Adipose tissue (tissue), 3 donors: Measurements from ENCODE around the gene UNG. TPM values are rescaled to one million over a fixed set of nuclear protein-coding genes. Genes with fewer than 3 reads are reported as not detected.
"Not testable (repeated sequence)": the region's sequence is repeated elsewhere in the genome, so short reads cannot be mapped to it uniquely, and the experiment has no call there.

ENCODE experiments used
- H3K27ac ChIP-seq: one replicate; pipeline ENCODE4 v1.5.1; 2013; ENCODE audit warnings: low read depth, low read length
- WGBS, 3 donors: extraction: QIAGEN DNeasy Blood & Tissue Kit; methylation state at CpG; one replicate each; pipeline ENCODE4 v1.1.7; 2013; 5-methylcytosine and 5-hydroxymethylcytosine counted together
- polyA plus RNA-seq, 3 donors: library from polyadenylated mRNA; stranded (reverse); fragments of 200-250 nt; gene quantifications; one replicate each; pipeline ENCODE4 v1.2.3, GENCODE V29; 2013
- donor health status: healthy with polysubstance abuse.
- donor health status: Bipolar disorder and iron deficiency.
- donor health status: healthy.

The UNG gene
- polyA plus RNA-seq, 3 donors, result 12.0 to 28.6 (median 25.7) TPM

DNA sequence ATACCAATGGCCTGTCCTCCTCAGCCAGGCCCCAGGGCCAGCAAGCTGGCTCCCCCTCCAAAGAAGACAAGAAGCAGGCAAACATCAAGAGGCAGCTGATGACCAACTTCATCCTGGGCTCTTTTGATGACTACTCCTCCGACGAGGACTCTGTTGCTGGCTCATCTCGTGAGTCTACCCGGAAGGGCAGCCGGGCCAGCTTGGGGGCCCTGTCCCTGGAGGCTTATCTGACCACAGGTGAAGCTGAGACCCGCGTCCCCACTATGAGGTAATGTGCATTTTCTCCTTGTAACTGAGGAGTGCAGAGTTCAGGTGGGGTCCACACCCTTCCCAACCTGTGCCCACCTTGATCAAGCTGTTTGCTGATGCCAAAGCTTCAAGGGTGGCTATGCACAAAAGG, 42.4 kb downstream of the UNG start:
- WGBS, 3 donors, result 70 to 81% (median 77%) methylated on average over 7 of the region's 7 CpGs

DNA sequence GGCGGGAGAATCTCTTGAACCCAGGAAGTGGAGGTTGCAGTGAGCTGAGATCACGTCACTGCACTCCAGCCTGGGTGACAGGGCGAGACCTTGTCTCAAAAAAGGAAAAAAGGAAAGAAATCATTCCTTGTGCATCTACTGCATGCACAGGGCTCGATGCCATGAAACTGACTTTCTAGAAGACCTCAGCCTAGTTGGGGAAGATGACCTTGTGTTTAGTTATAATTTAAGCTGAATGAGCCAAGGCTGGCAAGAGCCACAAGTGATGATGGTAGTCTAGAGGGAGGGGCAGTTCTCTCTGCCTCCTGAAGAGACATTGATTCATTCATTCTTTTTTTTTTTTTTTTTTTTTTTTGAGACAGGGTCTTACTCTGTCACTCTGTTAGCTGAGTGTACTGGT, 43.2 kb downstream of the UNG start:
- 43 to 86% (median 73%) methylated on average over 4 of the region's 4 CpGs for WGBS, 3 donors

More for the DNA sequence above, 42.4 kb downstream of the UNG start:
- H3K27ac ChIP-seq, result no peak overlapping the region

DNA sequence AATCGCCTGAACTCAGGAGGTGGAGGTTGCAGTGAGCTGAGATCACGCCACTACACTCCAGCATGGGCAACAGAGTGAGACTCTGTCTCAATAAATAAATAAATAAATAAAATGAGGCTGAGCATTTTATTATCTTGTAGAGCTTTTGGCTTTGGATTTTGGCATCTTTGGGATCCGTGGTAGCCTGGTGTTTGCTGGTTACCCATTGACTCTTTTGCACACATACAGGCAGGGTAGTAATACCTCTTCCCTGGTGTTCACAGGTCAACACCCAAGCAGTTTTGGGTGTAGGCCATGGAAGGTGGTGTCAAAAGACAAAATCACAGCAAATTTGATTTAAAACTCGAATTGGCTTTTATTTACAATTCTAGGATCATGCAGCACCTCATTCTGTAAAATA, 46.8 kb downstream of the UNG start:
- H3K27ac ChIP-seq, result no peak overlapping the region

More for the DNA sequence above, 43.2 kb downstream of the UNG start:
- H3K27ac ChIP-seq, result no peak overlapping the region

DNA sequence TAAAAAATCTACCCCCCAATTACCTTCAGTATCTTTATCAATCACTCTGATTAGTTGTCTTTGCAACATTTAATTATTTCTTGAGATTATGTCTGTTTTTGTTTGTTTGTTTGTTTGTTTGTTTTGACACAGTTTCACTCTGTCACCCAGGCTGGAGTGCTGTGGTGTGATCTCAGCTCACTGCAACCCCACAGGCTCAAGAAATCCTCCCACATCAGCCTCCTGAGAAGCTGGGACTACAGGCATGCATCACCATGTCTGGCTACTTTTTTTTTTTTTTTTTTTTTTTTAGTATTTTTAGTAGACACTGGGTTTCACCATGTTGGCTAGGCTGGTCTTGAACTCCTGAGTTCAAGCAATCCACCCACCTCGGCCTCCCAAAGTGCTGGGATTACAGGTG, 49.7 kb downstream of the UNG start:
- H3K27ac ChIP-seq, result not testable (repeated sequence)
- WGBS, 3 donors, result 75 to 92% (median 86%) methylated on average over 1 of the region's 1 CpG

More for the DNA sequence above, 46.8 kb downstream of the UNG start:
- 45 to 63% (median 53%) methylated on average over 4 of the region's 4 CpGs for WGBS, 3 donors

DNA sequence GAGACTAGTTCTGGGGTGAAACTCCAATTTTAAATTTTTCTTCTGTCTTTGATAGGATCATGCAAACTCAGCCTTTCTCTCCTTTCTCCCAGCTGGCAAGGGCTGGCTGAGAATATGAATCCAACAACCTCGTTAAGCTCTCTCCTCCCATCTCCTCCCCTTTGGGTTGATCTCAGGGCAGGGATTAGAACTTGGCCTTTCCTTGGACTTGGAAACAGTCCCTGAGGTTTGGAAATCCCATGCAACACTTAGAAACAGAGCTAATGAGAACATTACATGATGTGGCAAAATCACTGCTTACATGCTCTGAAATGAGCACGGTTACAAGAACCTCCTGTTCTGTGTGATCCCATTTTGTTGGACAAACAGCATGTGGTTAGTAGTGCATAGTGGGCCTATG, 50.6 kb downstream of the UNG start:
- H3K27ac ChIP-seq, result no peak overlapping the region
- 36 to 43% (median 42%) methylated on average over 2 of the region's 2 CpGs for WGBS, 3 donors

DNA sequence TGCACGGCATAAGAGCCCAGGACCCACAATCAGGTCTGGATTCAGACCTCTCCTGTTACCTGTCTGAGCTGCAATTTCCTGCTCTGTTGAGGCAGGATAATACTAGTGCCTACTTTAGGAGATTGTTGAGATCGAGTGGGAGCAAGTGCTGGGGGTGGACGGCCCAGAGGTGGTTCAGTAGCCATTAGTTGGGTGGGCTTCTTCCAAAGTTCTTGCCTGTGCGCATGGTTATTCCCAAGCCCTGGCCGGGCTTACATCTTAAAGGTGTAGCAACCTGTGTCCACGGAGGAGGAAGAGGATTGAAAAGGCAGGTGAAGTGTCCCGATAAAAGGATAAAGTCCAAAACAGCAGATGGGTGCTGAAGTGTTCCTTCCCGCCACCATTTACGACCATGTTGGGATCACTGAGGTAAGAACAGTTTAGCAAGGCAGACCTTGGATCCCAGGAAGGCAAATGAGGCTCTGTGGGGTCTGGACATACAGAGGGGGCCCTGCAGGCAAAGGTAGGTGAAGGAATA, 52.8 kb downstream of the UNG start:
- 63 to 94% (median 90%) methylated on average over 9 of the region's 9 CpGs for WGBS, 3 donors
- H3K27ac ChIP-seq, result no peak overlapping the region

DNA sequence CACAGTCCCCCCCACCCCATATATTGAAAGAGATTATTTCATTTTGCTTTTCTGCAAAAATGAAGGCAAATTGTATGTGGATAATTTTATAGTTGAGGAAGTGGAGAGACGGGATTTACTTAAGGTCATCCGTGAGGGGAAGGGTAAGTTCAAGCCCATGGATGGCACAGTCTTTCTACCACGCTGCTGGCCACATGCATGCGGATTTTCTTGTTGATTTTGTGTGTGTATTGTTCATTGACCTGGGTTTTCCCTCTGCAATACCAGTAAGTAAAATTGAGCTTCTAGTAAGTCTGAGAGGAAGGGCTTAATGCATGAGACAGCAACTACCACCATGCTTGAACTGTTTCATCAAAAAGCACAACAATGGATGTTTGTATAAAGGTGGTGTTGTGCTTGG, 54.1 kb downstream of the UNG start:
- WGBS, 3 donors, result 87 to 93% (median 92%) methylated on average over 4 of the region's 4 CpGs
- H3K27ac ChIP-seq, result no peak overlapping the region

DNA sequence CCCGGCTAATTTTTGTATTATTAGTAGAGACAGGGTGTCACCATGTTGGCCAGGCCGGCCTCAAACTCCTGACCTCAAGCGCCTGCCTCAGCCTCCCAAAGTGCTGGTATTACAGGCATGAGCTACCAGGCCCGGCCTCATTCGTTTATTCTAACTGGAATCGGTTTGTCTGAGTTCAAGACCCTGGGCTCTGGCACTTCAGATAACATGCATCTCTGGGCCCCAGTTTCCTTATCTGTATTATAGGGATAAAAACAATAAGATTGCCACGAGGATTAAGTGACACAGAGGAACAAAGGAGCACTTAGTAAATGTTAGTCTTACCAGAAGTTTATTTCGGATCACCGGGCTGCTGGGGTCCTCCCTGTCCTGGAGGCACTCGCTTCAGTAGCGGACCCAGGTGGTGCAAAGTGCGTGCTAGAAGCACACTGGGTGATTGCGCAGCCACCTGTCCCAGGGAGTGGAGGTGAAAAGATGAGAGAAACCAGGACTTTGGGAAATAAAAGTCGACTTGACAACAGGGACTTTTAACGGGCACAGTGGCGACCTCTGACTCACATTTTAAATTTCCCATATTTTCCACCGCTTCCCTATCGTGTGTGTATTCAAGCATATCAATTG, 56.5 kb downstream of the UNG start:
- no peak overlapping the region for H3K27ac ChIP-seq
- 23 to 40% (median 29%) methylated on average over 18 of the region's 18 CpGs for WGBS, 3 donors

DNA sequence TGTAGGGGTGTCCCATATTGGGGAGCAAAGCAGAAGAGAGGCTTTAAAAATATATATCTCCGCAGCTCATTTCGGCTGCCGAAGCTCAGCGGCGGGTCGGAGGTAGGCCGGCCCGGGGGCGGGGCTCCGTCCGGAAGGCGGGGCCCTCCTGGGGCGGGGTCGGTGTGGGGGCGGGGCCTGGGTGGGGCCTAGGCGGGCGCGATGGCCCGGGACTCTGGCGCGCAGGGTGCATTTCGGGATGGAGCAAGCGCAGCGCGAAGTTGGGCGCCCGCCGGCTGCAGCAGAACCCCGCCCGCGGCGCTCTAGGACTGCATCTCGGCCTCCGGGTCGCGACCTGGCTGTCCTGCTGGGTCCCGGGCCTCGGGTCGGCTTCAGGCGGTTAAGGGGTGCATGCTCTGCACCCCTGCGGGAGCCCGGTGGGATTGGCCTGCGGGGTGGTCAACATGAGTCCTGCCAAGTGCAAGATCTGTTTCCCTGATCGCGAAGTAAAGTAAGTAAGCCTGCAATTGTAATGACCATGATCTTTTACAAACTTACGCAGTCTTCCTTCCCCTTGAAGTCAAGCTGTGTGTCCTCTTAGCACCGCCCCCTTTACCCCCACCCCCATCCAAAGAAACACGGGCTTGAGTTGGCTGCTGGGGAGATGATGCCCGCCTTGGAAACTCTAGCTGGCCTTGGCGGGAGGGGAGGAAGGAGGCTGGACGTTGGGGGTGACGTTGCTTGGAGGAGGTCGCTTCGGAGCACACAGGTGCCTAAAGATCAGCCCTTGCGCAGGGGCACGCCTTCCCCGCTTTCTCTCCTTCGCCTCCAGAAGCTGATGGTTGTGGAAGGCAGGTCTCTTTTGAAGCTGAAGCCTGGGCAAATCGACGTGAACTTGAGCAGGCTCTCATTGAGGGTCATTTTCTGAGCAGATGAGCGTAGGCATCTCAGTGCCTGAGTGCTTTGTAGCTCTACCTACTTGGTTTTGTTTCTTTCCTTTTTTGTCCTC, 57.3 kb downstream of the UNG start:
- WGBS, 3 donors, result 1 to 4% (median 1%) methylated on average over 60 to 61 of the region's 61 CpGs
- H3K27ac ChIP-seq, result no peak overlapping the region

DNA sequence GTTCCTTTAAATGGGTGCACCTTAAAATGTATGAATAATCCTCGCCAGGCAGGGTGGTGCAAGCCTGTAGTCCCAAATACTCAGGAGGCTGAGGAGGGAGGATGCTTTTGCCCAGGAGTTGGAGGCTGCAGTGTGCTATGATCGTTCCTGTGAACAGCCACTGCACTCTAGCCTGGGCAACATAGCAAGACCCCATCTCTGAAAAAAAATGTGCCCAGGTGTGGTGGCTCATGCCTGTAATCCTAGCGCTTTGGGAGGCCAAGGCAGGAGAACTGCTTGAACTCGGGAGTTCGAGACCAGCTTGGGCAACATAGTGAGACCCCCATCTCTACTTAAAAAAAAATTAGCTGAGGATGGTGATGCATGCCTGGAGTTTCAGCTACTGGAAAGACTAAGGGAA, 58.6 kb downstream of the UNG start:
- no peak overlapping the region for H3K27ac ChIP-seq
- 83 to 96% (median 89%) methylated on average over 5 of the region's 5 CpGs for WGBS, 3 donors

DNA sequence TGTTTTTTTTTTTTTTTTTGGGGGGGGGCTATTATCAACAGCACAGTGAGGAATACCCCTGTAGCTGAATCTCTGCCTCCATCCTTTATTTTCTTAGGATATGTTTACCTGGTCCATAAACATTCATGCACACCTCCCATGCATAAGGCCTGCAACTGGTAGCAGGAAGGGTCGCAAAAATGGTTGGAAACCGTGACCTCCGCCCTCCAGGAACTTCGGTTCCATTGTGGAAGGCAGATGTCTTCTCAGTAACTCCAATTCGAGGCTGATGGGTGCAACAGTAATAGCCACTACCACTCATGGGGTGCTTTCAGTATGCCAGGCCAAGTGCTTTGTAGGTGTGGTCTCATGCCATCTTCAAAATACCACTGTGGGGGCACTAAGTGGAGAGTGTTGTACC, 59.2 kb downstream of the UNG start:
- 75 to 90% (median 87%) methylated on average over 5 of the region's 5 CpGs for WGBS, 3 donors
- no peak overlapping the region for H3K27ac ChIP-seq

DNA sequence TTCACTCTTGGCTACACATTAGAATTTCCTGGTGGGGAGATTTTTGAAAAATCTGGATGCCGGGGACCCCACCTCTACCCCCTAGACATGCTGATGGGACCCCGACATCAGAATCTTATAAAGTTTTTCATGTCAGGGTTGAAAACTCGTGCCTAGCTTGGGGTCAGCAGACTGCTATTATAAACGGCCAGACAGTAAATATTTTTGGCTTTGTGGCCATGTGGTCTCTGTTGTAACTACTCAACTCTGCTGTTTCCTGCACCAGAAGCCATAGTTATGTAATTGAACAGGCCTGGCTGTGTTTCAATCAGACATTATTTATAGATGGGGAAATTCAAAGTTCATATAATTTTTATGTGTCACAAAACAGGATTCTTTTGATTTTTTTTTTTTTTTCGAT, 60.6 kb downstream of the UNG start:
- 17 to 48% (median 20%) methylated on average over 5 of the region's 5 CpGs for WGBS, 3 donors

DNA sequence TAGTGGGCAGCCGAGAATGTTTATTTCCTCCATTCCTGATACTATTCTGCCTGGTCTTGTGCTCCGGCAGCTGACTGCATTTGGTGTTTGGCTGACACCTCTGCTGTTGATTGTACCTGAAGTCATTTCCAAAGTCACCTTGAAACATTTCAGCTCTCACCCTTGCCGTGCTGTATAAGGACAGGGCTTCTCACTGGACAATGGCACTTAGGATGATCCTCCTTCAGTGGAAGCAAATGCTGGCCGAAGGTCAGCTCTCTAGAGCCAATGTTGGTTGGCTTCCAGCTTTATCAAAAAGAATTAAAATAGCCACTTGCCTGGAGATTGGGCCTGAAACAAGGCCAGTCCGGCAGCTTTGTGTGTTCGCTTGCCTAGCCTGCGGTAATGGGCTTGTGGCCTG, 63.0 kb downstream of the UNG start:
- no peak overlapping the region for H3K27ac ChIP-seq
- WGBS, 3 donors, result 26 to 64% (median 61%) methylated on average over 7 of the region's 7 CpGs

More for the DNA sequence above, 60.6 kb downstream of the UNG start:
- no peak overlapping the region for H3K27ac ChIP-seq

Other genes with a start within 250 kb of the UNG start
- gene SSH1, start 240.0 kb upstream of the UNG start, polyA plus RNA-seq, result 10 to 100 TPM in 1 of 3 donors, 1 to 10 TPM in 2; 2.8 to 11.2 (median 9.4) TPM
- gene DAO, start 217.5 kb upstream of the UNG start, polyA plus RNA-seq, result not detected
- gene SVOP, start 76.5 kb upstream of the UNG start, polyA plus RNA-seq, result under 1 TPM in 1 of 3 donors, not detected in 2; 0.38 TPM
- gene USP30, start 45.0 kb upstream of the UNG start, polyA plus RNA-seq, result 10 to 100 TPM in 1 of 3 donors, 1 to 10 TPM in 2; 4.5 to 14.8 (median 8.1) TPM
- gene ALKBH2, start 4.1 kb upstream of the UNG start, polyA plus RNA-seq, result 10 to 100 TPM; 12.7 to 23.8 (median 15.4) TPM
- gene ACACB, start 19.0 kb downstream of the UNG start, polyA plus RNA-seq, result 100 to 1,000 TPM in 2 of 3 donors, 10 to 100 TPM in 1; 61.3 to 539 (median 237) TPM
- gene FOXN4, start 211.7 kb downstream of the UNG start, polyA plus RNA-seq, result under 1 TPM in 1 of 3 donors, not detected in 2; 0.04 TPM